Muscle layer of duodenum (tissue), 2 donors: ENCODE measurements around the gene FAM186B.
"Not testable (repeated sequence)": the region's sequence is repeated elsewhere in the genome, so short reads cannot be mapped to it uniquely, and the experiment has no call there.

ENCODE experiments used
- H3K27ac ChIP-seq: one replicate; pipeline ENCODE4 v1.7.0; 2013; ENCODE audit warnings: mild to moderate bottlenecking, low read length
- H3K27me3 ChIP-seq: one replicate; pipeline ENCODE4 v1.7.0; 2013; ENCODE audit warnings: low read depth, mild to moderate bottlenecking, control low read depth, low read length
- H3K36me3 ChIP-seq, 2 donors: one replicate each; pipeline ENCODE4 v1.7.0; 2013; ENCODE audit warnings: low read length in 2 of 2, control low read depth in 1 of 2, mild to moderate bottlenecking in 1 of 2; ENCODE audit not compliant: insufficient read depth in 2 of 2, control insufficient read depth in 1 of 2
- H3K4me1 ChIP-seq, 2 donors: one replicate each; pipeline ENCODE4 v1.7.0; 2013; ENCODE audit warnings: low read length in 2 of 2, mild to moderate bottlenecking in 2 of 2, control low read depth in 1 of 2, moderate library complexity in 1 of 2; ENCODE audit not compliant: insufficient read depth in 2 of 2, control insufficient read depth in 1 of 2
- H3K4me3 ChIP-seq, 2 donors: one replicate each; pipeline ENCODE4 v1.7.0; 2013; ENCODE audit warnings: low read length in 2 of 2, low read depth in 1 of 2, mild to moderate bottlenecking in 1 of 2
- H3K9me3 ChIP-seq, 2 donors: one replicate each; pipeline ENCODE4 v1.7.0; 2013; ENCODE audit warnings: low read length in 2 of 2, control low read depth in 1 of 2, mild to moderate bottlenecking in 1 of 2; ENCODE audit not compliant: control insufficient read depth in 1 of 2
- donor health status: healthy.

The FAM186B gene

GRCh38 chr12:49605539-49605938 is at the start of gene FAM186B:
FAM186B (minus strand) TSS chr12:49605639; CDS start chr12:49605477, 162 bp downstream.
- H3K4me1 ChIP-seq, H3K36me3 ChIP-seq, H3K27ac ChIP-seq, H3K4me3 ChIP-seq, H3K27me3 ChIP-seq, H3K9me3 ChIP-seq: not testable (repeated sequence)

GRCh38 chr12:49654715-49655114 is 49.3 kb upstream of the FAM186B start:
- Histone ChIP-seq H3K27me3 (no peaks in the 10 kb centered on the region), H3K9me3 (no peaks in the 10 kb centered on the region), H3K27ac (no peak overlapping the region), H3K4me1 (no peaks in the 10 kb centered on the region), H3K4me3 (no peak overlapping the region), H3K36me3 (peaks cover 29 to 61% of the 10 kb centered on the region in 2 donors)

GRCh38 chr12:49652921-49653520 is 47.6 kb upstream of the FAM186B start:
- H3K4me1 ChIP-seq: no peaks in the 10 kb centered on the region
- no peaks in the 10 kb centered on the region for H3K27me3 ChIP-seq
- H3K4me3 ChIP-seq: no peak overlapping the region
- H3K27ac ChIP-seq: no peak overlapping the region
- no peaks in the 10 kb centered on the region for H3K9me3 ChIP-seq
- peaks cover 35 to 64% of the 10 kb centered on the region in 2 donors for H3K36me3 ChIP-seq

- Histone ChIP-seq H3K27me3 (no peaks in the 10 kb centered on the region), H3K36me3 (peaks cover 35 to 66% of the 10 kb centered on the region in 2 donors), H3K27ac (no peak overlapping the region), H3K9me3 (no peaks in the 10 kb centered on the region), H3K4me3 (no peak overlapping the region), H3K4me1 (peaks cover 0 to 5% of the 10 kb centered on the region in 2 donors)
Measured at GRCh38 chr12:49651855-49652254, 46.4 kb upstream of the FAM186B start.

- Histone ChIP-seq H3K27me3 (no peaks in the 10 kb centered on the region), H3K27ac (no peak overlapping the region), H3K4me3 (no peak overlapping the region), H3K9me3 (no peaks in the 10 kb centered on the region), H3K36me3 (peaks cover 38 to 81% of the 10 kb centered on the region in 2 donors), H3K4me1 (peaks cover under 1 to 5% of the 10 kb centered on the region in 2 donors)
Measured at GRCh38 chr12:49649892-49650291, 44.5 kb upstream of the FAM186B start.

GRCh38 chr12:49649445-49649844 is 44.0 kb upstream of the FAM186B start:
- no peak overlapping the region for H3K4me3 ChIP-seq
- H3K4me1 ChIP-seq: peaks cover 3 to 10% of the 10 kb centered on the region in 2 donors
- no peaks in the 10 kb centered on the region for H3K27me3 ChIP-seq
- peaks cover 34 to 77% of the 10 kb centered on the region in 2 donors for H3K36me3 ChIP-seq
- no peaks in the 10 kb centered on the region for H3K9me3 ChIP-seq
- no peak overlapping the region for H3K27ac ChIP-seq

- Histone ChIP-seq H3K27me3 (no peaks in the 10 kb centered on the region), H3K9me3 (no peaks in the 10 kb centered on the region), H3K27ac (no peak overlapping the region), H3K4me1 (peaks cover 3 to 11% of the 10 kb centered on the region in 2 donors), H3K36me3 (peaks cover 33 to 76% of the 10 kb centered on the region in 2 donors), H3K4me3 (no peak overlapping the region)
Measured at GRCh38 chr12:49648712-49649003, 43.2 kb upstream of the FAM186B start.

- peaks cover 3 to 11% of the 10 kb centered on the region in 2 donors for H3K4me1 ChIP-seq
- peaks cover 37 to 76% of the 10 kb centered on the region in 2 donors for H3K36me3 ChIP-seq
- H3K4me3 ChIP-seq: no peak overlapping the region
- no peaks in the 10 kb centered on the region for H3K27me3 ChIP-seq
- H3K9me3 ChIP-seq: no peaks in the 10 kb centered on the region
- no peak overlapping the region for H3K27ac ChIP-seq
Measured at GRCh38 chr12:49647827-49648711, 42.6 kb upstream of the FAM186B start.

- H3K4me3 ChIP-seq: no peak overlapping the region
- H3K36me3 ChIP-seq: peaks cover 37 to 82% of the 10 kb centered on the region in 2 donors
- H3K4me1 ChIP-seq: peaks cover 3 to 11% of the 10 kb centered on the region in 2 donors
Measured at GRCh38 chr12:49646871-49647654, 41.6 kb upstream of the FAM186B start.

GRCh38 chr12:49646331-49646830 is 40.9 kb upstream of the FAM186B start:
- Histone ChIP-seq H3K9me3 (no peaks in the 10 kb centered on the region), H3K27ac (no peak overlapping the region), H3K4me1 (peaks cover 3 to 11% of the 10 kb centered on the region in 2 donors), H3K27me3 (no peaks in the 10 kb centered on the region), H3K36me3 (peaks cover 38 to 82% of the 10 kb centered on the region in 2 donors), H3K4me3 (no peak overlapping the region)

More at GRCh38 chr12:49646871-49647654, 41.6 kb upstream of the FAM186B start:
- Histone ChIP-seq H3K27me3 (no peaks in the 10 kb centered on the region), H3K27ac (no peak overlapping the region), H3K9me3 (no peaks in the 10 kb centered on the region)
